NCI-H2081 treated with DMSO at 0.1 percent for 48 hours (cell line): ENCODE measurements around the gene IDH3A.

ENCODE experiments used
- DNase-seq: peaks from one replicate; lab custom pipeline; 2025; lab: John Stamatoyannopoulos, UW

Gene IDH3A

GRCh38 chr15:78168608-78169007 lies 19.4 kb downstream of the IDH3A start:
- DNase-seq: no peak

GRCh38 chr15:78170848-78171773 lies 21.9 kb downstream of the IDH3A start:
- DNase-seq: no peak

DNA sequence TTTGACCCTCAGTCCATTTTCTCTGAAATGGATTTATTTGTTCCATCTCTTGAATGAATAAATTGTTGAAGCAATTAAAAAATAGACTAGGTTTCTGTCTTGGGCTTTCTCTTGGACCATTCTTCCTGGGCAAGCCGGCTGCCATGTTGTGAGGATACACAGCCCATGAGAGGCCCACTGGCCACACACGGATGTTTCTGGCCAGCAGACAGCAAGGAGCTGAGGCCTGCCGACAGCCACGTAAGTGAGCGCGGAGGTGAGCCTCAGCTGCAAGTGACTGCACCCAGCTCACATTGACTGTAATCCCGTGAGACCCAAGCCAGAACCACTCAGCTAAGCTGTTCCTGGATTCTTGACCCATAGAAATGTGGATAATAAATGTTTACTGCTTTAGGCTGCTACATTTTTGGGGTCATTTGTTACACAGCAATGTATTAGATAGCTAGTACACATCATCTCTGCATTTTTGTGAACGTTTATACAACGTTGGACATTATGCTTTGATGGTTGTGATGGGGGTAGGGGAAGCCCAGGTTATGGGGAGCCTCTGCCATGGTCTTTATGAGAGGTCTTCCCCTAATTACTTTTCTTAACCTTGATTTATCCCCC lies 22.8 kb downstream of the IDH3A start:
- DNase-seq: no peak

DNA sequence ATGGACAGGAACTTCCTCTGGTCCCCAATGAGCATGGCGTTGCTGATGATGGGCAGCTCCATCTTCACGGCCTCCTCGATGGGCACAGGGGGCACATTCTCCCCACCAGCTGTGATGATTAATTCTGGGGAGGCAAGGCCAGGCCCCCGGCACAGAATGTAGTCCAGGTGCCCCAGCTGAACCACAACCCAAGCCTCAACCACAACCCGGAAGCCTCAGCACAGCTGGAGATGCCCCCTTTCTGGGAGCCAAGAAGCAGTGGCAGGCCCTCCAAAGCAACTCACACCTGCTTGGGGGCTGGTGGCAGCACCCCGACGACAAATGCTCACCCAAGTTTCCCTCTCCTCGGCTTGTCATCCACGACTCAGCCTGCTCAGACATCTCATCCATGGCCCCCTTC lies 25.2 kb downstream of the IDH3A start:
- DNase-seq: no peak

DNA sequence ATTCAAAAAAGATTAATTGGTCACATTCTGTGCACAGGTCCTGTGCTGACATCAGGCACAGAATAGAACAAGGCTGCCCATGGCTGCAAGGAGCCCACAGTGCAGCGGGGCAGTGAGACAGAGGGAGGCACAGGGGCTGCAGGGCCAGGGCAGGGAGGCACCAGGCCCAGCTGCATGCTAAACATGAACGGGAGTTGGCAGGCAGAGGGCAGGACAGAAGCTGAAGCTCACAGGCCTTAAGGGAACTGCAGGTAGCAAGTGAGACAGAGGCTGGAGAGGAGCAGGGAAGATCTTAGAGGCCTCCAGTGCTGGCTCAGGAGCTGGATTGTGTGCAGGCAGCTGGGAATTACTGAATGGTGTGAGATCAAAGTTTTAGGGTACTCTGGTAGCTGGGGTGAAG lies 26.2 kb downstream of the IDH3A start:
- no peak for DNase-seq

- no peak for DNase-seq
Observed at GRCh38 chr15:78177447-78177873, 28.3 kb downstream of the IDH3A start.

GRCh38 chr15:78178064-78178463 lies 28.9 kb downstream of the IDH3A start:
- DNase-seq: no peak

DNA sequence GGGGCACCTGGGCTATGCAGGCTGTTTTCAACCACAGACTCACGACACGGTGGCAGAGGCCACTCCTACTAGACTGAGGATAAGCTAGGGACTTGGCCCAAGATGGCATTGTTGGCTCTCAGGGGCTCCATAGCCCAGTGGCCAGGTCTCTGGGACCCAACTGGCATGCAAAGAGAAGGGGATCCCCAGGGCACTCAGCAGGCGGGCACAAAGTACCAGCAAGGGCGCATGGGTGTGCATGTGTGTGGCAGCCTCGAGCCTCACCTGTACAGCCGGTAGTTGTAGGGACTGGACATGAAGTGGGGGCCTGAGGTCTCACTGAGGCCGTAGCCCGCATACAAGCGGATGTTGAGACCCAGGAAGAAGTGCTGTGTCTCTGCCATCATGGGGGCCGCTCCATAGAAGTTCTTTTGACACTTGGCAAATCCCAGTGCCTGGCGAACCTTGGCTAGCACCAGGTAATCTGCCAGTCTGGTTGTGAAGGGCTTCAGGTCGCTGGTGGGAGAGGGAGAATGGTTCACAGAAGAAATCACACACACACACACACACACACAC lies 30.2 kb downstream of the IDH3A start:
- no peak for DNase-seq

GRCh38 chr15:78179906-78180305 lies 30.7 kb downstream of the IDH3A start:
- DNase-seq: no peak

- DNase-seq: no peak
Observed at GRCh38 chr15:78182336-78182700, 33.2 kb downstream of the IDH3A start.

GRCh38 chr15:78182821-78183220 lies 33.7 kb downstream of the IDH3A start:
- DNase-seq: no peak

DNA sequence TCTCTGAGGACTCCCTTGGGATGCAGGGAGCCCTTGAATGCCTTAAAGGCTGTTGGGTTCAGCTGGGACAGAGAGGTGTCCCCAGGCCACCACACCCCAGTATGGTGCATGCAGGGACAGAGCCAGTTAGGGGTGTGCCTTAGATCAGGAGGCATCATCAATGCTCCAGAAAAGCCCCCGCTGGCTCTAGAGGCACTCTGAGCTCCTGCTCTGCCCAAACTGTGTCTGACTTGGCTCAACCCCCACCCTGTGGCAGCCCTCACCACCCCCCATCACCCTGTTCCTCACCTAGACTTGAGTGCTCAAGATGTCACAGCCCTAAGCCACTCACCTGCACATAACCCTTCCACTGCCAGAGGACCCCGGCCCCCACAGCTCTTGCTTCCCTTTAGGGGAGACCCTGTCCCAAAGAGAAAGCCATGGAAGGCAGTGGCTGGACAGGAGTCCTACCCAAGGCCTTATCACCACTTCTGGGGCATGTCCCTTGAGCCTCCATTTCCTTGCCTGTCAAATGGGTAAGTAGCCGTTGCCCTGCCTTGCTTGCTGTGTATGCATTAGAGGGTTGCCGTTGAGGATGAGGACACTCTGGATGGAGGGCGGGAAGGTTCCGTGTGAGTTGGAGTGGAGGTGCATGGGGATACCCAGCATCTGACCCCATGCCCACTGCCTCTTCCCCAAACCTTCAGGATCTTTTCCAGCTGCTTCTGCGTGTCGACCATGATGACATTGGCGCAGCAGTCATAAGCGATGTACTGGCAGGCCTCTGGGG lies 43.8 kb downstream of the IDH3A start:
- DNase-seq: no peak

- DNase-seq: no peak
Observed at GRCh38 chr15:78193731-78194567, 44.8 kb downstream of the IDH3A start.

DNA sequence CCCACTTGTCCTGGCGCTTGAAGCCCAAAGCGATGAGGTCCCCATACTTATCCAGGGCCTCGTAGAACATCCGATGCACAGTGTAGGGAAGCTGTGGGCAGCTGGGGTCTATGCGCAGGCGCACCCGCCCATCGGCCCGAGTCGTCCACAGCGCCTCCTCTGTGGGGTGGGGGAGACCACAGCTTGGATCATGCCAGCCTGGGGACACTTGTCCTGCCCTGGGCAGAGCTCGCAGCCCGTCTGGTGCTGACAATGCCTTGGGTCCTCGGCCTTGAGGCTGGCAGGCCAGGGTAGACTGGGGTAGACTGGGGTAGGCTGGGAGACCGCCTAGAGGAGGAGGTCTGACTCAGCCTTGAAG lies 45.4 kb downstream of the IDH3A start:
- no peak for DNase-seq

GRCh38 chr15:78195735-78196201 lies 46.6 kb downstream of the IDH3A start:
- DNase-seq: no peak

DNA sequence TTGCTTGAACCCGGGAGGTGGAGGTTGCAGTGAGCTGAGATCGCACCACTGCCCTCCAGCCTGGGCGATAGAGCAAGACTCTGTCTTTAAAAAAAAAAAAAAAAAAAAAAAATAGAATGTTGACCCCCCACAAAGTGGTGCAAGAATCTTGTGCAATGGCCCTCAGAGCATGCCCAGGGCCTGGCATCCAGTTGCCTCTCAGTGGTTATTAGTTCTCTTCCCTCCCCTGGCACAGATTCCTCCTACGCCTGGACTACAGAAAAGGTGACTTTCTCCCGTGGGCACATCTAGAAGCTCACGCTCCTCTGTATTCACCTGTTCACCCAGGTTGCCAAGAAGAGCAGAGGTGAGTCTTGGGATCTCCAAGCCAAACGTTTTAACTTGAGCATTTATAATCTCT lies 48.5 kb downstream of the IDH3A start:
- DNase-seq: no peak

DNA sequence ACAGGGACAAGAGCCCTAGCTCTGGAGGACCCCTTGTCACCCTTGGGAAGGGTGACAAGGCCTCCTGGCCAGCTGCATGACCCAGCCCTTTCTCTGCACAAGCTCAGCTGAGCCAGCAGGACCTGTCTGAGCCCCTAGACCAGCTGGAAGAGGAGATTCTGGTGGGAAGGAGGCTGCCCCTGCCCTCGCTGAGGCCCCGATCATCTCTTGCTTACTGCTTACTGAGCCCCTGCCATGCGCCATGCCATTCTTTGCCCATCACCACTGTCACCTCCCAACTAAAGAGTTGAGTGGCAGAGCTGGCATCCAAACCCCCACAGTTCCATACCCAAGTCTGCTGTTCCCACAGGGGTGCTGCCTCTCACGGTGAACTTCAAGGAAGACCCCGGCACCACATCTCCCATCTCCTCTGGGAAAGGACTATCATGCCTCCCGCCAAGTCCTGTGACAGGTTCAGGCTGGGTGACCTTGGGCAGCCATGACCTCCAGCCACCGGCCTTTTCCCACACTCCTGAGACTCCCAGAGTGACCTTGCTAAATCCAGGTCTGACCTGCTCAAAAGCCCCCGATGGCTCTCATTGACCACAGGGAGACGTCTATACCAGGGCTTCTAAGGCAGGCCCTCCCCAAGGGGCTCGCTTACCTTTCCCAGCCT lies 51.2 kb downstream of the IDH3A start:
- DNase-seq: no peak

DNA sequence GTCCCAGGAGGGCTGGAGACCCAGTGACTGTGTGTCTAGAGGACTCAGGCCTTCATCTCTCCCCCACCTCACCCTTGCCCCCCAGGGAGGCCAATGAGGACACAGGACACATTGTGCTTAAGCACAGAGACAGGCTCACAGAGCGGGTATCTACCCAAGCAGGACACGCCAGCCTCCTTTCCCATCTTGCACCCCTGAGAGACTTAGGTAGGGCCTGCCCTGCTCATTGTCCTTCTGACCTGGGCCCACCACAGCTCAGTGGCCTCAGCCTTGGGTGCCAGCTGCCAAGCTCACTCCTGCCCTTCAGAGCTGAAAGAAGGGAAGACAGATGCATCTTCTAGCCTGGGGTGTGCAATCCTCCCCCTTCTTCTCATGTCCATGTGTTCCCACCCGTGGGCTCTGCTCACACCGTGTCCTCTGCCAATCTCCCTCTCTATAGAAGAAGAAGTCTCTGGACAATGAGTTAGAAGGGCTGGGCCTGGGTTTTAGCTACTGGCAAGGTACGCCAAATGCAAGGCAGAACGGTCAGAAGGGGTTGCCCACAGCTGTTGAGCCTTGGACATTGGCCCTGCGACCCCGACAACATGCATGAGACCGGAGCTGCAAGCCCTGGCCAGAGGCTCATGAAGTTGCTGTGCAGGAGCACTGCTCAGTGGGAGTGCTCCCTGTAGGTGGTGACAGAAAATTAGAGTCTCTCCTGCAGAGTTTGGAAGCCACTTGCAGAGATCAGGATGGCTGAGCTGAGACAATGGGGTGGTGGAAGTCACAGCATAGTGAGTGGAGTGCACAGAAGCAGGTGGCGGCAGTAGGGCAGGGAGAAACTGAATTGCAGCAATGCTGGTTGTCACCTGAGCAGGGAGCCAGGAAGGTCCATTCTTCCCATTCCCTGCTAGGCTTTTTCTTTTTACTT lies 52.4 kb downstream of the IDH3A start:
- DNase-seq: no peak

- DNase-seq: no peak
Observed at GRCh38 chr15:78203346-78204225, 54.4 kb downstream of the IDH3A start.
